ENCODE results near the gene INAVA.

DNA sequence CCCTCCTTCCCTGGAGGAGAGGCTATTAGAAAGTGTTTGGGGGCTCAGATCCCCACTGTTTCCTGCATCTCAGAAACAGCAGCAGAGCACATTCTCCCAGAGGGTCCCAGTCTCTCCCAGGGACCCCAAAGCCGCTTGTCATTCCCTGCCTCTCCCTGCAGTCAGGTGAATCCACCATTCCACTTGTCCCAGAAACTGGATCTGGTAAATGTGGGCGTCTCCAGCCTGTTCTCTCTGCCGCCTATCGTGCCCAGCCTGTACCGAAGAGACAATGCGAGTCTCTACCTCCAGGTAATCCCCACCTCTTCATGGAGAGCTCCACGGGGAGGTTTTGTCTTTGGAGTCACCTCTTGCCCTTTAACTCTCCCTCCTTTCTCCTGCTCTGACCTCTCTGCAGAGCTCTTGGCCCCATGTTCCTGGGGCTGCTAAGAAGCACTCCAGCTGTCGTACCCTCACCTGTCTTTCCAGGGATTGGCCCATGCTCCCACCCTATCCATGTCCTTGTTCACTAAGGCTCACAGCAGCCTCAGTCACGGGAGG is 26.9 kb downstream of the INAVA start:
- TF ChIP-seq POLR2AphosphoS5 (IDR thresholded peaks at IDR 0.05; ENCODE audit: low read depth) (no peak), EZH2 (IDR thresholded peaks at IDR 0.05; ENCODE audit: low read depth, unreplicated experiment) (no peak), JUNB (IDR thresholded peaks at IDR 0.05; ENCODE audit: unreplicated experiment) (no peak), EZH2phosphoT487 (IDR thresholded peaks at IDR 0.05; ENCODE audit: unreplicated experiment) (no peak), CREB1 (CRISPR knock-in tag; IDR thresholded peaks at IDR 0.05; ENCODE audit: low read depth) (no peak)
- TF ChIP-seq, protein P1, sequence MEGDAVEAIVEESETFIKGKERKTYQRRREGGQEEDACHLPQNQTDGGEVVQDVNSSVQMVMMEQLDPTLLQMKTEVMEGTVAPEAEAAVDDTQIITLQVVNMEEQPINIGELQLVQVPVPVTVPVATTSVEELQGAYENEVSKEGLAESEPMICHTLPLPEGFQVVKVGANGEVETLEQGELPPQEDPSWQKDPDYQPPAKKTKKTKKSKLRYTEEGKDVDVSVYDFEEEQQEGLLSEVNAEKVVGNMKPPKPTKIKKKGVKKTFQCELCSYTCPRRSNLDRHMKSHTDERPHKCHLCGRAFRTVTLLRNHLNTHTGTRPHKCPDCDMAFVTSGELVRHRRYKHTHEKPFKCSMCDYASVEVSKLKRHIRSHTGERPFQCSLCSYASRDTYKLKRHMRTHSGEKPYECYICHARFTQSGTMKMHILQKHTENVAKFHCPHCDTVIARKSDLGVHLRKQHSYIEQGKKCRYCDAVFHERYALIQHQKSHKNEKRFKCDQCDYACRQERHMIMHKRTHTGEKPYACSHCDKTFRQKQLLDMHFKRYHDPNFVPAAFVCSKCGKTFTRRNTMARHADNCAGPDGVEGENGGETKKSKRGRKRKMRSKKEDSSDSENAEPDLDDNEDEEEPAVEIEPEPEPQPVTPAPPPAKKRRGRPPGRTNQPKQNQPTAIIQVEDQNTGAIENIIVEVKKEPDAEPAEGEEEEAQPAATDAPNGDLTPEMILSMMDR (conservative IDR thresholded peaks at IDR 0.05; ENCODE audit: low read depth in 2 of 2): no peak
- TF ChIP-seq, protein P2, sequence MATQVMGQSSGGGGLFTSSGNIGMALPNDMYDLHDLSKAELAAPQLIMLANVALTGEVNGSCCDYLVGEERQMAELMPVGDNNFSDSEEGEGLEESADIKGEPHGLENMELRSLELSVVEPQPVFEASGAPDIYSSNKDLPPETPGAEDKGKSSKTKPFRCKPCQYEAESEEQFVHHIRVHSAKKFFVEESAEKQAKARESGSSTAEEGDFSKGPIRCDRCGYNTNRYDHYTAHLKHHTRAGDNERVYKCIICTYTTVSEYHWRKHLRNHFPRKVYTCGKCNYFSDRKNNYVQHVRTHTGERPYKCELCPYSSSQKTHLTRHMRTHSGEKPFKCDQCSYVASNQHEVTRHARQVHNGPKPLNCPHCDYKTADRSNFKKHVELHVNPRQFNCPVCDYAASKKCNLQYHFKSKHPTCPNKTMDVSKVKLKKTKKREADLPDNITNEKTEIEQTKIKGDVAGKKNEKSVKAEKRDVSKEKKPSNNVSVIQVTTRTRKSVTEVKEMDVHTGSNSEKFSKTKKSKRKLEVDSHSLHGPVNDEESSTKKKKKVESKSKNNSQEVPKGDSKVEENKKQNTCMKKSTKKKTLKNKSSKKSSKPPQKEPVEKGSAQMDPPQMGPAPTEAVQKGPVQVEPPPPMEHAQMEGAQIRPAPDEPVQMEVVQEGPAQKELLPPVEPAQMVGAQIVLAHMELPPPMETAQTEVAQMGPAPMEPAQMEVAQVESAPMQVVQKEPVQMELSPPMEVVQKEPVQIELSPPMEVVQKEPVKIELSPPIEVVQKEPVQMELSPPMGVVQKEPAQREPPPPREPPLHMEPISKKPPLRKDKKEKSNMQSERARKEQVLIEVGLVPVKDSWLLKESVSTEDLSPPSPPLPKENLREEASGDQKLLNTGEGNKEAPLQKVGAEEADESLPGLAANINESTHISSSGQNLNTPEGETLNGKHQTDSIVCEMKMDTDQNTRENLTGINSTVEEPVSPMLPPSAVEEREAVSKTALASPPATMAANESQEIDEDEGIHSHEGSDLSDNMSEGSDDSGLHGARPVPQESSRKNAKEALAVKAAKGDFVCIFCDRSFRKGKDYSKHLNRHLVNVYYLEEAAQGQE (IDR thresholded peaks at IDR 0.05; ENCODE audit: unreplicated experiment): no peak
- TF ChIP-seq, protein P3, sequence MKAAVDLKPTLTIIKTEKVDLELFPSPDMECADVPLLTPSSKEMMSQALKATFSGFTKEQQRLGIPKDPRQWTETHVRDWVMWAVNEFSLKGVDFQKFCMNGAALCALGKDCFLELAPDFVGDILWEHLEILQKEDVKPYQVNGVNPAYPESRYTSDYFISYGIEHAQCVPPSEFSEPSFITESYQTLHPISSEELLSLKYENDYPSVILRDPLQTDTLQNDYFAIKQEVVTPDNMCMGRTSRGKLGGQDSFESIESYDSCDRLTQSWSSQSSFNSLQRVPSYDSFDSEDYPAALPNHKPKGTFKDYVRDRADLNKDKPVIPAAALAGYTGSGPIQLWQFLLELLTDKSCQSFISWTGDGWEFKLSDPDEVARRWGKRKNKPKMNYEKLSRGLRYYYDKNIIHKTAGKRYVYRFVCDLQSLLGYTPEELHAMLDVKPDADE (IDR thresholded peaks at IDR 0.05): no peak
